Common myeloid progenitor, CD34-positive (primary cell): Measurements from ENCODE around the gene PFKFB4.
A peak's percentile ranks its signal among the peaks of the same experiment; 100 is the strongest.

Source experiments
- CTCF ChIA-PET: fragments of 350-600 bp; sonication (Branson Sonifier 250); formaldehyde crosslinking; loops from one replicate; lab custom pipeline; 2021; ENCODE audit warnings: antibody characterized with exemption; lab: Charles Lee
- POLR2A ChIA-PET: fragments of 350-600 bp; sonication (Branson Sonifier 250); formaldehyde crosslinking; loops from one replicate; lab custom pipeline; 2021; ENCODE audit warnings: antibody characterized with exemption; lab: Charles Lee
- DNase-seq, 3 donors: peaks; one replicate each; pipeline versions ENCODE4 v3.0.0 to v3.0.0-alpha.2; 2013
- H3K27ac ChIP-seq, 2 experiments: 1 replicate in 1 of 2; 2 replicates in 1 of 2; pipeline ENCODE4 v1.7.0; 2013; ENCODE audit warnings: inconsistent platforms in 2 of 2, low read length in 2 of 2, mild to moderate bottlenecking in 2 of 2, low read depth in 1 of 2, moderate library complexity in 1 of 2; ENCODE audit not compliant: severe bottlenecking in 2 of 2, insufficient read depth in 1 of 2, poor library complexity in 1 of 2
- H3K27me3 ChIP-seq, 5 experiments: replicated peaks in 2 of 5; 1 replicate in 3 of 5; 2 replicates in 2 of 5; pipeline versions ENCODE4 v1.6.1 to v1.7.0; 2013; ENCODE audit warnings: low read length in 4 of 5, mild to moderate bottlenecking in 2 of 5, moderate library complexity in 2 of 5, inconsistent platforms in 1 of 5; ENCODE audit not compliant: insufficient read depth in 5 of 5, control insufficient read depth in 4 of 5
- H3K36me3 ChIP-seq, 4 experiments: 1 replicate in 2 of 4; 2 replicates in 2 of 4; pipeline versions ENCODE4 v1.6.1 to v1.7.0; 2013; ENCODE audit warnings: low read length in 3 of 4, control low read depth in 1 of 4, mild to moderate bottlenecking in 1 of 4; ENCODE audit not compliant: control insufficient read depth in 4 of 4, insufficient read depth in 4 of 4
- H3K4me1 ChIP-seq, 4 experiments: 1 replicate in 3 of 4; 2 replicates in 1 of 4; pipeline versions ENCODE4 v1.6.1 to v1.7.1; 2013; ENCODE audit warnings: low read length in 3 of 4, mild to moderate bottlenecking in 3 of 4, control low read depth in 1 of 4, inconsistent platforms in 1 of 4, moderate library complexity in 1 of 4; ENCODE audit not compliant: control insufficient read depth in 4 of 4, insufficient read depth in 4 of 4; ENCODE audit errors: control extremely low read depth in 1 of 4
- H3K4me3 ChIP-seq, 7 experiments: 1 replicate in 4 of 7; 2 replicates in 3 of 7; pipeline versions ENCODE4 v1.5.1 to v1.7.0; 2013; ENCODE audit warnings: mild to moderate bottlenecking in 7 of 7, low read length in 6 of 7, moderate library complexity in 6 of 7, inconsistent platforms in 2 of 7, low read depth in 2 of 7, control low read depth in 1 of 7; ENCODE audit not compliant: insufficient read depth in 4 of 7, control insufficient read depth in 1 of 7; ENCODE audit errors: extremely low read depth in 1 of 7
- H3K9me3 ChIP-seq, 5 experiments: 1 replicate in 4 of 5; 2 replicates in 1 of 5; pipeline versions ENCODE4 v1.6.1 to v1.7.1; 2013; ENCODE audit warnings: low read length in 4 of 5, mild to moderate bottlenecking in 2 of 5, inconsistent platforms in 1 of 5, low read depth in 1 of 5, moderate library complexity in 1 of 5; ENCODE audit not compliant: control insufficient read depth in 4 of 5, insufficient read depth in 2 of 5; ENCODE audit errors: control extremely low read depth in 1 of 5
- WGBS: methylation state at CpG from one replicate; pipeline ENCODE4 v1.1.5; 2013; ENCODE audit not compliant: insufficient coverage; 5-methylcytosine and 5-hydroxymethylcytosine counted together

Gene PFKFB4

GRCh38 chr3:48514431-48515227 lies 42.0 kb downstream of the PFKFB4 start:
- CTCF ChIA-PET: interaction anchor here (1.1 to 1.3 kb wide), 3 partner anchors 9 to 78 kb away, joined by 3 to 5 read pairs (median 3); no protein-coding TSS in a partner anchor
- Histone ChIP-seq H3K36me3 (peaks cover 0 to 3% (median 0%) of the 10 kb centered on the region in 4 experiments), H3K4me3 (no peak overlapping the region), H3K27ac (no peak overlapping the region), H3K9me3 (no peaks in the 10 kb centered on the region), H3K27me3 (no peaks in the 10 kb centered on the region), H3K4me1 (peaks cover 0 to 40% (median 17%) of the 10 kb centered on the region in 4 experiments)
- peak in 1 of 3 donors; percentile 7 for DNase-seq
- POLR2A ChIA-PET: interaction anchor here (1.2 kb wide), 1 partner anchor 9 kb away, joined by 3 read pairs; no protein-coding TSS in a partner anchor
- whole genome bisulfite sequencing: 67% methylated on average over 6 of the region's 8 CpGs

GRCh38 chr3:48511551-48511950 lies 45.1 kb downstream of the PFKFB4 start:
- ChIA-PET POLR2A (no interaction called here), CTCF (interaction anchor here (1.1 to 1.3 kb wide), 2 partner anchors 45 to 75 kb away, joined by 3 to 9 read pairs; a partner anchor contains a TSS)
- H3K4me1 ChIP-seq: peaks cover 0 to 27% (median 5%) of the 10 kb centered on the region in 4 experiments
- H3K27ac ChIP-seq: no peak overlapping the region
- no peak for DNase-seq
- H3K4me3 ChIP-seq: no peak overlapping the region
- 78% methylated on average over 1 of the region's 4 CpGs for WGBS
- no peaks in the 10 kb centered on the region for H3K27me3 ChIP-seq
- no peaks in the 10 kb centered on the region for H3K36me3 ChIP-seq
- H3K9me3 ChIP-seq: no peaks in the 10 kb centered on the region

- Histone ChIP-seq H3K4me3 (no peak overlapping the region), H3K27me3 (no peaks in the 10 kb centered on the region), H3K9me3 (no peaks in the 10 kb centered on the region), H3K4me1 (peaks cover 0 to 32% (median 20%) of the 10 kb centered on the region in 4 experiments), H3K36me3 (no peaks in the 10 kb centered on the region), H3K27ac (no peak overlapping the region)
- 30% methylated on average over 9 of the region's 10 CpGs for WGBS
- ChIA-PET POLR2A (no interaction called here), CTCF (interaction anchor here (0.7 to 6.9 kb wide), 20 partner anchors 9 to 236 kb away, joined by 3 to 44 read pairs (median 5); partner anchors contain the start of genes ATRIP, CCDC51 and TMA7)
- peak; percentile 79 to 90 (median 88) for DNase-seq
Measured at GRCh38 chr3:48507256-48508061, 49.1 kb downstream of the PFKFB4 start.

GRCh38 chr3:48505968-48506504 lies 50.6 kb downstream of the PFKFB4 start:
- Histone ChIP-seq H3K36me3 (no peaks in the 10 kb centered on the region), H3K27me3 (no peaks in the 10 kb centered on the region), H3K9me3 (no peaks in the 10 kb centered on the region), H3K4me1 (peaks cover 0 to 32% (median 20%) of the 10 kb centered on the region in 4 experiments), H3K27ac (no peak overlapping the region), H3K4me3 (no peak overlapping the region)
- no peak for DNase-seq
- 97% methylated on average over 5 of the region's 6 CpGs for WGBS
- ChIA-PET POLR2A (no interaction called here), CTCF (interaction anchor here (0.9 to 6.9 kb wide), 11 partner anchors 24 to 105 kb away, joined by 3 to 44 read pairs (median 5); partner anchors contain the start of genes ATRIP, CCDC51, PFKFB4 and TMA7)

- ChIA-PET POLR2A (interaction anchor here (0.7 kb wide), 1 partner anchor 39 kb away, joined by 3 read pairs; a partner anchor contains a TSS), CTCF (interaction anchor here (1.0 to 6.9 kb wide), 8 partner anchors 13 to 105 kb away, joined by 4 to 44 read pairs (median 4); partner anchors contain the start of gene PFKFB4)
- Histone ChIP-seq H3K36me3 (no peaks in the 10 kb centered on the region), H3K4me1 (peaks cover 0 to 32% (median 20%) of the 10 kb centered on the region in 4 experiments), H3K4me3 (peak overlapping the region in 1 of 7 experiments; percentile 6), H3K27me3 (no peaks in the 10 kb centered on the region), H3K27ac (no peak overlapping the region), H3K9me3 (no peaks in the 10 kb centered on the region)
- 100% methylated on average over 2 of the region's 2 CpGs for WGBS
- DNase-seq: no peak
Measured at GRCh38 chr3:48505146-48505545, 51.5 kb downstream of the PFKFB4 start.

GRCh38 chr3:48504051-48504946 lies 52.3 kb downstream of the PFKFB4 start, which contains the start of gene SHISA5:
SHISA5 (minus strand) TSS chr3:48504174; CDS start chr3:48504094, 80 bp downstream.
- Histone ChIP-seq H3K4me3 (peak within 1 kb of the TSS; percentile 42 to 78 (median 66)), H3K9me3 (no peaks in the 10 kb centered on the region), H3K27me3 (no peaks in the 10 kb centered on the region), H3K27ac (no peak within 1 kb of the TSS), H3K36me3 (no peaks in the 10 kb centered on the region), H3K4me1 (peaks cover 0 to 32% (median 20%) of the 10 kb centered on the region in 4 experiments)
- POLR2A ChIA-PET: interaction anchor here (0.7 kb wide), 1 partner anchor 38 kb away, joined by 3 read pairs; a partner anchor contains a TSS
- CTCF ChIA-PET: interaction anchor here (1.0 to 6.9 kb wide), 7 partner anchors 12 to 71 kb away, joined by 3 to 44 read pairs (median 4); a partner anchor contains a TSS
- WGBS: 1% methylated on average over 49 of the region's 66 CpGs
- DNase-seq: peak; percentile 8 to 55 (median 29)
